Stimulated activated CD4-positive, alpha-beta T cell treated with anti-CD3 and anti-CD28 coated beads, Interleukin-15, amount 100 ng/mL, for 48 hours (primary cell): ENCODE measurements around the gene STAC3.

ENCODE experiments used
- DNase-seq, 2 donors: peaks; one replicate each; pipeline ENCODE4 v3.0.0-alpha.2; 2020; ENCODE audit warnings: low read depth in 2 of 2

The STAC3 gene

GRCh38 chr12:57254506-57255280 is 3.7 kb upstream of the STAC3 start:
- no peak for DNase-seq

GRCh38 chr12:57250541-57250940 is 446 bp downstream of the STAC3 start:
- no peak for DNase-seq

GRCh38 chr12:57248934-57249742 is 1.8 kb downstream of the STAC3 start:
- DNase-seq: no peak

- no peak for DNase-seq
These were observed 3.9 kb downstream of the STAC3 start for GRCh38 chr12:57247041-57247440.

GRCh38 chr12:57244312-57244696 is 6.7 kb downstream of the STAC3 start:
- DNase-seq: no peak

GRCh38 chr12:57243521-57244311 is 7.3 kb downstream of the STAC3 start:
- peak; percentile 59 to 80 for DNase-seq

GRCh38 chr12:57242691-57243454 is 8.1 kb downstream of the STAC3 start:
- DNase-seq: peak in 1 of 2 donors; percentile 69

- no peak for DNase-seq
These were observed 8.7 kb downstream of the STAC3 start for GRCh38 chr12:57242329-57242690.

GRCh38 chr12:57241402-57242310 is 9.3 kb downstream of the STAC3 start:
- no peak for DNase-seq

- DNase-seq: no peak
These were observed 10.0 kb downstream of the STAC3 start for GRCh38 chr12:57240926-57241401.

GRCh38 chr12:57240066-57240921 is 10.7 kb downstream of the STAC3 start:
- peak in 1 of 2 donors; percentile 75 for DNase-seq

GRCh38 chr12:57239587-57240065 is 11.4 kb downstream of the STAC3 start:
- DNase-seq: no peak

GRCh38 chr12:57238854-57239554 is 12.0 kb downstream of the STAC3 start:
- DNase-seq: peak; percentile 79 to 84

- DNase-seq: no peak
These were observed 12.8 kb downstream of the STAC3 start for GRCh38 chr12:57237932-57238853.

GRCh38 chr12:57237596-57237931 is 13.4 kb downstream of the STAC3 start:
- no peak for DNase-seq

- DNase-seq: no peak
These were observed 13.9 kb downstream of the STAC3 start for GRCh38 chr12:57236925-57237595.
